GM08714 (cell line): ENCODE data around the gene CDY1.
"Not testable (repeated sequence)": the region's sequence is repeated elsewhere in the genome, so short reads cannot be mapped to it uniquely, and the experiment has no call there.

Experiments
- H3K4me3 ChIP-seq: fragments of 200-500 bp; sonication (Bioruptor generic); 2 replicates; pipeline ENCODE4 v1.5.1; 2014; ENCODE audit warnings: mild to moderate bottlenecking, low read length, inconsistent platforms

Gene CDY1

GRCh38 chrY:25621817-25622216, at the start of gene CDY1:
TSS of gene CDY1 (plus strand) at chrY:25622117. CDS start at chrY:25622443, 326 bp downstream.
- H3K4me3 ChIP-seq: not testable (repeated sequence)

GRCh38 chrY:25593336-25593735, 28.6 kb upstream of the CDY1 start:
- H3K4me3 ChIP-seq: not testable (repeated sequence)

- H3K4me3 ChIP-seq: not testable (repeated sequence)
Measured at GRCh38 chrY:25620209-25620608, 1.7 kb upstream of the CDY1 start.

GRCh38 chrY:25626524-25626923, 4.6 kb downstream of the CDY1 start:
- not testable (repeated sequence) for H3K4me3 ChIP-seq

- H3K4me3 ChIP-seq: not testable (repeated sequence)
Measured at GRCh38 chrY:25630383-25631112, 8.6 kb downstream of the CDY1 start.

- H3K4me3 ChIP-seq: not testable (repeated sequence)
Measured at GRCh38 chrY:25639852-25640251, 17.9 kb downstream of the CDY1 start.

GRCh38 chrY:25643024-25643915, 21.4 kb downstream of the CDY1 start:
- not testable (repeated sequence) for H3K4me3 ChIP-seq
